GM12878 (cell line): ENCODE data around the gene SNX32. TPM values are rescaled to one million over a fixed set of nuclear protein-coding genes. Genes with fewer than 3 reads are reported as not detected.

Experiments used
- ATAC-seq: fragments of 200-7000 bp; cut with Tn5 transposase; 3 replicates; pipeline ENCODE4 v1.9.1; 2020; ENCODE audit warnings: mild to moderate bottlenecking, moderate library complexity
- BruUV-seq: library from RNA; stranded (reverse); fragments of 400-500 nt; replicated peaks from 2 replicates; lab custom pipeline; 2021; lab: Mats Ljungman, UMichigan
- CTCF ChIA-PET: fragments of 300-600 bp; sonication (Branson Sonifier 250); formaldehyde crosslinking; extraction: SDS; loops from one replicate; lab custom pipeline; 2021; ENCODE audit warnings: inconsistent platforms; lab: Yijun Ruan, JAX
- POLR2A ChIA-PET: fragments of 350-600 bp; formaldehyde crosslinking; extraction: SDS; loops from one replicate; lab custom pipeline; 2021; ENCODE audit warnings: inconsistent platforms; lab: Charles Lee
- RAD21 ChIA-PET: fragments of 300-600 bp; sonication (Branson Sonifier 250); formaldehyde crosslinking; loops from one replicate; lab custom pipeline; 2023; ENCODE audit warnings: antibody characterized with exemption; ENCODE audit not compliant: unreplicated experiment; lab: Charles Lee
- SMC1A ChIA-PET: fragments of 300-600 bp; sonication (Branson Sonifier 250); formaldehyde crosslinking; loops from one replicate; lab custom pipeline; 2023; ENCODE audit not compliant: unreplicated experiment, uncharacterized antibody; lab: Charles Lee
- DNase-seq: peaks from one replicate; pipeline ENCODE4 v3.0.0-alpha.2; 2011; ENCODE audit warnings: low read depth, low spot score
- FAIRE-seq: peaks from 3 replicates; lab custom pipeline; 2011; peaks lifted over from hg19 to GRCh38; lab: Jason Lieb, UNC
- H2AFZ ChIP-seq: 2 replicates; pipeline ENCODE4 v1.6.0; 2011; ENCODE audit warnings: low read depth, low read length, control low read depth; ENCODE audit not compliant: control insufficient read depth
- H3K27ac ChIP-seq: 2 replicates; pipeline ENCODE4 v1.5.1; 2011; ENCODE audit warnings: control low read depth; ENCODE audit not compliant: control insufficient read depth, insufficient read depth
- H3K27me3 ChIP-seq, 2 experiments: replicated peaks in 1 of 2; 2 replicates each; pipeline versions ENCODE4 v1.6.0 to v1.6.1; 2011; ENCODE audit warnings: low read length in 1 of 2; ENCODE audit not compliant: control insufficient read depth in 2 of 2, insufficient read depth in 2 of 2
- H3K36me3 ChIP-seq, 2 experiments: 2 replicates each; pipeline ENCODE4 v1.5.1; 2011; ENCODE audit warnings: low read length in 1 of 2; ENCODE audit not compliant: control insufficient read depth in 2 of 2, insufficient read depth in 2 of 2
- H3K4me1 ChIP-seq: 2 replicates; pipeline ENCODE4 v1.6.1; 2011; ENCODE audit warnings: mild to moderate bottlenecking, low read length, moderate library complexity, mixed read lengths; ENCODE audit not compliant: control insufficient read depth, insufficient read depth
- H3K4me2 ChIP-seq: 2 replicates; pipeline ENCODE4 v1.6.0; 2011; ENCODE audit warnings: control low read depth; ENCODE audit not compliant: control insufficient read depth, insufficient read depth
- H3K4me3 ChIP-seq: fragments of 200-600 bp; sonication (generic); 2 replicates; pipeline ENCODE4 v1.5.1; 2016
- H3K79me2 ChIP-seq: 2 replicates; pipeline ENCODE4 v1.6.0; 2011; ENCODE audit warnings: low read length; ENCODE audit not compliant: control insufficient read depth, insufficient read depth
- H3K9ac ChIP-seq: 2 replicates; pipeline ENCODE4 v1.8.0; 2011; ENCODE audit warnings: low read length, control low read depth, mixed read lengths; ENCODE audit not compliant: control insufficient read depth, insufficient read depth
- H3K9me3 ChIP-seq: replicated peaks from 3 replicates; pipeline ENCODE4 v1.5.1; 2011; ENCODE audit warnings: mild to moderate bottlenecking, low read length; ENCODE audit not compliant: control insufficient read depth, insufficient read depth
- H4K20me1 ChIP-seq: 2 replicates; pipeline ENCODE4 v1.6.0; 2011; ENCODE audit not compliant: control insufficient read depth, insufficient read depth
- GABPA ChIP-seq: IDR thresholded peaks from 2 replicates; pipeline ENCODE4 v1.6.1; 2014; ENCODE audit warnings: antibody characterized with exemption, low read depth, mild to moderate bottlenecking, inconsistent platforms
- HSF1 ChIP-seq: fragments of 150-350 bp; IDR thresholded peaks from 2 replicates; pipeline ENCODE4 v1.6.1; 2014; ENCODE audit warnings: mild to moderate bottlenecking, low read depth, low read length
- IRF4 ChIP-seq: IDR thresholded peaks from 2 replicates; pipeline ENCODE4 v1.6.1; 2011; ENCODE audit warnings: low read depth, low read length
- MAX ChIP-seq: IDR thresholded peaks from 2 replicates; pipeline ENCODE4 v1.6.1; 2012; ENCODE audit warnings: low read depth, low read length, improper control_type of control experiment
- NR2C2 ChIP-seq: IDR thresholded peaks from 2 replicates; pipeline ENCODE4 v1.6.1; 2011; ENCODE audit warnings: borderline replicate concordance, low read depth; ENCODE audit not compliant: control insufficient read depth, insufficient read length
- POLR2AphosphoS5 ChIP-seq: IDR thresholded peaks from 2 replicates; pipeline ENCODE4 v1.6.1; 2011; ENCODE audit warnings: mild to moderate bottlenecking, low read length, inconsistent platforms
- PRDM15 ChIP-seq: fragments of 450-650 bp; formaldehyde crosslinking; IDR thresholded peaks from 2 replicates; pipeline ENCODE4 v1.4.0; 2020; ENCODE audit warnings: mild to moderate bottlenecking, moderate library complexity
- RCOR1 ChIP-seq: conservative IDR thresholded peaks from 2 replicates; pipeline ENCODE4 v1.6.1; 2012; ENCODE audit warnings: low read depth, low read length, improper control_type of control experiment
- SPI1 ChIP-seq: IDR thresholded peaks from 2 replicates; pipeline ENCODE4 v1.6.1; 2011; ENCODE audit warnings: low read depth, mild to moderate bottlenecking, low read length, moderate library complexity, borderline replicate concordance; ENCODE audit not compliant: insufficient read depth
- SREBF1 ChIP-seq: IDR thresholded peaks from 2 replicates; pipeline ENCODE4 v1.6.1; 2012; ENCODE audit warnings: mild to moderate bottlenecking, low read length
- SUZ12 ChIP-seq: fragments of 200-600 bp; sonication (generic); IDR thresholded peaks from one replicate; pipeline ENCODE4 v1.6.1; 2018; ENCODE audit warnings: antibody characterized with exemption, mild to moderate bottlenecking; ENCODE audit not compliant: unreplicated experiment
- ZBED1 ChIP-seq: IDR thresholded peaks from 2 replicates; pipeline ENCODE4 v1.6.1; 2016; ENCODE audit warnings: borderline replicate concordance
- WGBS: methylation state at CpG from one replicate; pipeline ENCODE4 v1.1.6; 2016; ENCODE audit warnings: low lambda C conversion rate; ENCODE audit not compliant: insufficient replicate concordance, insufficient coverage; ENCODE audit errors: missing lambda C conversion rate; 5-methylcytosine and 5-hydroxymethylcytosine counted together
- in situ Hi-C: fragments of 300-500 bp; cut with MboI; formaldehyde crosslinking; loops from 9 replicates; pipeline ENCODE4 v1.14.3; 2018; ENCODE audit warnings: mixed read lengths
- intact Hi-C: fragments of 100-400 bp; cut with micrococcal nuclease; formaldehyde crosslinking; loops from one replicate; pipeline ENCODE4 v1.14.2; 2022; ENCODE audit not compliant: unreplicated experiment
- polyA plus RNA-seq, 11 experiments: library from polyadenylated mRNA; depleted of rRNA in 4 of 11; unstranded in 6 of 11; stranded (reverse) in 5 of 11; fragments of >200 nt; fragmentation: Nextera tagmentation in 4 of 11; fragmentation: Illumina TruSeq in 1 of 11; extraction: Ambion mirVana in 4 of 11; extraction: Trizol in 1 of 11; gene quantifications; 1 replicate in 1 of 11; 2 replicates in 10 of 11; pipeline versions ENCODE4 v1.2.1 to v1.2.3, GENCODE V29; 2011 to 2016; ENCODE audit warnings: inconsistent platforms in 2 of 11, missing spikeins in 2 of 11, low read depth in 1 of 11
- total RNA-seq, 4 experiments: library from RNA; depleted of rRNA in 3 of 4; stranded (reverse); fragments of >200 nt in 3 of 4; fragmentation: Illumina TruSeq in 1 of 4; extraction: Trizol in 1 of 4; gene quantifications; 2 replicates each; pipeline versions ENCODE4 v1.2.1 to v1.2.3, GENCODE V29; 2013 to 2021
- TF ChIP-seq, protein P1 (sequence below): IDR thresholded peaks from 2 replicates; pipeline ENCODE4 v1.6.1; 2012; ENCODE audit warnings: low read depth, low read length, improper control_type of control experiment
- TF ChIP-seq, protein P2 (sequence below): fragments of 450-650 bp; IDR thresholded peaks from 2 replicates; pipeline ENCODE4 v1.6.1; 2016; ENCODE audit warnings: mild to moderate bottlenecking

Gene SNX32
- total and polyA plus RNA-seq, 10 of the 15 experiments (the other 5 are each of a cell fraction or from before 2014, with no cell fraction given), result 0.04 to 1.5 (median 0.11) TPM; not detected in 1

DNA sequence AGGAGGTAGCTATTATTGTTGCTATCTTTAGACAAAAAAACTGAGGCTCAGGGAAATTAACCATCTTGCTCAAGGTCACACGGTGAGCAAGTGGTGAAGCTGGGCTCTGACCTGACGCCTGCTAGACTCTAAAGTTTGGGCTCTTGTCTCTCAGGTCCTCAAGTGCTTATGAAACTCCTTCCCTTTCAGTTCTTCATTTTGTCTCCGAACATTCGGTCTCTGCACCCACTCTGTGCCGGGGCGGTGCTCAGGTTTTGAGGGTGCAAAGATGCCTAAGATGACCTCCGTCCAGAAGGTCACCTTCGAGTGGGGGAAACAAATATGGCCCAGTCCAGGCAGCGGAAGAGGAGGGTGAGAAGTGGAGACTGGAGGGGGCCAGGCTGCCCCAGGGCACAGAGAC, 30.9 kb upstream of the SNX32 start (continued):
- TF ChIP-seq SREBF1, result no peak
- no peak for TF ChIP-seq MAX
- no peak for TF ChIP-seq RCOR1
- TF ChIP-seq IRF4, result peak; percentile 85
- TF ChIP-seq, protein P1, sequence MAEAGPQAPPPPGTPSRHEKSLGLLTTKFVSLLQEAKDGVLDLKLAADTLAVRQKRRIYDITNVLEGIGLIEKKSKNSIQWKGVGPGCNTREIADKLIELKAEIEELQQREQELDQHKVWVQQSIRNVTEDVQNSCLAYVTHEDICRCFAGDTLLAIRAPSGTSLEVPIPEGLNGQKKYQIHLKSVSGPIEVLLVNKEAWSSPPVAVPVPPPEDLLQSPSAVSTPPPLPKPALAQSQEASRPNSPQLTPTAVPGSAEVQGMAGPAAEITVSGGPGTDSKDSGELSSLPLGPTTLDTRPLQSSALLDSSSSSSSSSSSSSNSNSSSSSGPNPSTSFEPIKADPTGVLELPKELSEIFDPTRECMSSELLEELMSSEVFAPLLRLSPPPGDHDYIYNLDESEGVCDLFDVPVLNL, result no peak
- TF ChIP-seq, all 136 proteins: peak for 23

GRCh38 chr11:65803797-65804492, 29.8 kb upstream of the SNX32 start:
- Histone ChIP-seq H3K4me1 (peaks cover 15% of the 10 kb centered on the region), H3K9ac (no peak overlapping the region), H3K36me3 (no peaks in the 10 kb centered on the region), H3K9me3 (no peaks in the 10 kb centered on the region), H4K20me1 (no peaks in the 10 kb centered on the region), H3K4me3 (no peak overlapping the region), H3K27ac (no peak overlapping the region), H3K79me2 (no peaks in the 10 kb centered on the region), H2AFZ (no peak overlapping the region), H3K27me3 (no peaks in the 10 kb centered on the region), H3K4me2 (no peak overlapping the region)
- intact Hi-C loops, result no loop called here
- RAD21 ChIA-PET, result interaction anchor here (1.4 to 1.5 kb wide), 2 partner anchors 13 to 24 kb away, joined by 5 to 7 read pairs; no protein-coding TSS in a partner anchor
- CTCF ChIA-PET, result interaction anchor here (0.6 to 4.0 kb wide), 5 partner anchors 12 to 81 kb away, joined by 3 to 32 read pairs (median 13); partner anchors contain the start of gene AP5B1
- ATAC-seq (no peak), FAIRE-seq (no peak), DNase-seq (no peak)
- 74% methylated on average over 21 of the region's 21 CpGs for WGBS
- in situ Hi-C loops, result no loop called here
- POLR2A ChIA-PET, result interaction anchor here (0.9 to 3.2 kb wide), 2 partner anchors 12 to 14 kb away, joined by 3 to 27 read pairs; no protein-coding TSS in a partner anchor
- BruUV-seq, result no TSS peak
- SMC1A ChIA-PET, result interaction anchor here (0.5 to 1.6 kb wide), 4 partner anchors 9 to 34 kb away, joined by 3 to 5 read pairs (median 4); no protein-coding TSS in a partner anchor
- TF ChIP-seq GABPA (no peak), SPI1 (no peak), HSF1 (no peak), ZBED1 (no peak), PRDM15 (CRISPR knock-in tag) (no peak), POLR2AphosphoS5 (no peak), SUZ12 (no peak), NR2C2 (no peak)
- TF ChIP-seq, protein P2, sequence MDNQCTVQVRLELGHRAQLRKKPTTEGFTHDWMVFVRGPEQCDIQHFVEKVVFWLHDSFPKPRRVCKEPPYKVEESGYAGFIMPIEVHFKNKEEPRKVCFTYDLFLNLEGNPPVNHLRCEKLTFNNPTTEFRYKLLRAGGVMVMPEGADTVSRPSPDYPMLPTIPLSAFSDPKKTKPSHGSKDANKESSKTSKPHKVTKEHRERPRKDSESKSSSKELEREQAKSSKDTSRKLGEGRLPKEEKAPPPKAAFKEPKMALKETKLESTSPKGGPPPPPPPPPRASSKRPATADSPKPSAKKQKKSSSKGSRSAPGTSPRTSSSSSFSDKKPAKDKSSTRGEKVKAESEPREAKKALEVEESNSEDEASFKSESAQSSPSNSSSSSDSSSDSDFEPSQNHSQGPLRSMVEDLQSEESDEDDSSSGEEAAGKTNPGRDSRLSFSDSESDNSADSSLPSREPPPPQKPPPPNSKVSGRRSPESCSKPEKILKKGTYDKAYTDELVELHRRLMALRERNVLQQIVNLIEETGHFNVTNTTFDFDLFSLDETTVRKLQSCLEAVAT, result no peak
